Astrocyte (in vitro differentiated cells and primary cell): Measurements from ENCODE around the gene SRR.

Experiments
- EZH2 ChIP-seq: IDR thresholded peaks from 2 replicates; pipeline ENCODE4 v1.6.1; 2012; ENCODE audit warnings: mild to moderate bottlenecking, low read length, inconsistent platforms; ENCODE audit not compliant: insufficient read depth
- TF ChIP-seq, protein P1 (sequence below): IDR thresholded peaks from 2 replicates; pipeline ENCODE4 v1.5.1; 2011; ENCODE audit warnings: low read depth, mild to moderate bottlenecking, inconsistent platforms, low read length, moderate library complexity; ENCODE audit not compliant: insufficient read depth

DNA sequence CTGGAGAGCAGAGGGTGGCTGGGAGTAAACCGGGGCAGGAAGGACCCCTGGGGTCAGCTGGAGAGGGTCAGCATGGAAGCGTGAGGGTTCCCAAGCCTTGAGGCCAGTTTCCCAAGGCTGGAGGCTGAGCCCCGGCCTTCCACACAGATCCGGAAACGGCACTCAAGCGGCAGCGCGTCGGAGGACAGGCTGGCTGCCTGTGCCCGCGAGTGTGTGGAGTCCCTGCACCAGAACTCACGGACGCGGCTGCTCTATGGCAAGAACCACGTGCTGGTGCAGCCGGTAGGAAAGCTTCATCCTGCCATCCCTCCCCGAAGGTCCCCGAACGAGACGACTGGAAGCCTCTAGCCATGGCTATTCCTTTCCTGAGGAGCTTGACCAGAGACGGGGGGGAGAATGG is 59.6 kb downstream of the SRR start:
- TF ChIP-seq, protein P1, sequence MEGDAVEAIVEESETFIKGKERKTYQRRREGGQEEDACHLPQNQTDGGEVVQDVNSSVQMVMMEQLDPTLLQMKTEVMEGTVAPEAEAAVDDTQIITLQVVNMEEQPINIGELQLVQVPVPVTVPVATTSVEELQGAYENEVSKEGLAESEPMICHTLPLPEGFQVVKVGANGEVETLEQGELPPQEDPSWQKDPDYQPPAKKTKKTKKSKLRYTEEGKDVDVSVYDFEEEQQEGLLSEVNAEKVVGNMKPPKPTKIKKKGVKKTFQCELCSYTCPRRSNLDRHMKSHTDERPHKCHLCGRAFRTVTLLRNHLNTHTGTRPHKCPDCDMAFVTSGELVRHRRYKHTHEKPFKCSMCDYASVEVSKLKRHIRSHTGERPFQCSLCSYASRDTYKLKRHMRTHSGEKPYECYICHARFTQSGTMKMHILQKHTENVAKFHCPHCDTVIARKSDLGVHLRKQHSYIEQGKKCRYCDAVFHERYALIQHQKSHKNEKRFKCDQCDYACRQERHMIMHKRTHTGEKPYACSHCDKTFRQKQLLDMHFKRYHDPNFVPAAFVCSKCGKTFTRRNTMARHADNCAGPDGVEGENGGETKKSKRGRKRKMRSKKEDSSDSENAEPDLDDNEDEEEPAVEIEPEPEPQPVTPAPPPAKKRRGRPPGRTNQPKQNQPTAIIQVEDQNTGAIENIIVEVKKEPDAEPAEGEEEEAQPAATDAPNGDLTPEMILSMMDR, result no peak
- no peak for TF ChIP-seq EZH2
